ENCODE measurements around the gene TCIRG1. TPM values are rescaled to one million over a fixed set of nuclear protein-coding genes. Genes with fewer than 3 reads are reported as not detected.

TCIRG1 gene
- total RNA-seq, 4 donors from 2014 or later = 260 to 697 (median 380) TPM

DNA sequence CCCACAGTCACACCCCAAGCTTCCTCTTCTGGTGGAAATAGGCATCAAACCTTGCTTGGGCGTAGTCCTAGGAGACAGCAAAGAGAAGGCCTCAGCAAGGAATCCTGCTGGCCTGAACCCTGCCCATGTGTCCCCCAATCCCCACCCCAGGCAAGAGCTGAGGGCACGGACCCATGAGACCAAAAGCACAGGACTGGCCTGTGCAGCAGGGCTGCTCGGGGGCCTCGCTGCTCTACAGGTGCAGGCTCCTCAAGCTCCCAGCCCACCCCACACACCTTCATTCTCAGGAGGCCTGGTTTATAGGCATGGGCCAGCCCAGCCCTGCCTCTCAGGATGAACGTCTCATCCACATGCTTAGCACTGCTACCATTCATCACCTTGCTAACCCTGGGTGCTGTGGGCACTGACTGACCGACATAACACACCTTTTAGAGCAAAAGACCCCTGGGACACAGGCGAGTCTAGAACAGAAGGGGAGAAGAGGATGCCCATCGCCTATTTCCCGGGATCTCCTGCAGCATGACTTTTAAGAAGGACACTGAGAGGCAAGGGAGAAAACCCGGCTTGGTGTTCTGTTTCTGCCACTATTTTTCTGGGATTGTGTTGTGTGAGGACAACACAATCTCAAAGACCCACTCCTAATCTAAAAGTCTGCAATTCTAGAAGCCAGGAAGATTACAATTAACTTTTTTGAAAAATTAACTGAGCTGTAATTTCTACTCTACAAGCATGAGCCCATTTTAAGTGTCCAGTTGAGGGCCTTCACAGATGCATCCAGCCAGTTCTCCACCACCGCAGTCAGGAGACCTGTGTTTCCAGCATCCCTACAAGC is 15.4 kb downstream of the TCIRG1 start:
- H3K27me3 ChIP-seq = no peaks in the 10 kb centered on the region
- H3K36me3 ChIP-seq = peaks cover 0 to 14% (median 7%) of the 10 kb centered on the region in 4 donors
- WGBS, 2 donors (ENCODE audit: low coverage in 1 of 2) = 86 to 92% methylated on average over 5 to 11 of the region's 11 CpGs
- TF ChIP-seq EP300 (IDR thresholded peaks at IDR 0.05; ENCODE audit: low read depth) = no peak
- TF ChIP-seq, protein P1, sequence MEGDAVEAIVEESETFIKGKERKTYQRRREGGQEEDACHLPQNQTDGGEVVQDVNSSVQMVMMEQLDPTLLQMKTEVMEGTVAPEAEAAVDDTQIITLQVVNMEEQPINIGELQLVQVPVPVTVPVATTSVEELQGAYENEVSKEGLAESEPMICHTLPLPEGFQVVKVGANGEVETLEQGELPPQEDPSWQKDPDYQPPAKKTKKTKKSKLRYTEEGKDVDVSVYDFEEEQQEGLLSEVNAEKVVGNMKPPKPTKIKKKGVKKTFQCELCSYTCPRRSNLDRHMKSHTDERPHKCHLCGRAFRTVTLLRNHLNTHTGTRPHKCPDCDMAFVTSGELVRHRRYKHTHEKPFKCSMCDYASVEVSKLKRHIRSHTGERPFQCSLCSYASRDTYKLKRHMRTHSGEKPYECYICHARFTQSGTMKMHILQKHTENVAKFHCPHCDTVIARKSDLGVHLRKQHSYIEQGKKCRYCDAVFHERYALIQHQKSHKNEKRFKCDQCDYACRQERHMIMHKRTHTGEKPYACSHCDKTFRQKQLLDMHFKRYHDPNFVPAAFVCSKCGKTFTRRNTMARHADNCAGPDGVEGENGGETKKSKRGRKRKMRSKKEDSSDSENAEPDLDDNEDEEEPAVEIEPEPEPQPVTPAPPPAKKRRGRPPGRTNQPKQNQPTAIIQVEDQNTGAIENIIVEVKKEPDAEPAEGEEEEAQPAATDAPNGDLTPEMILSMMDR (IDR thresholded peaks at IDR 0.05) = no peak
- intact Hi-C loops (cut with DNase I; ENCODE audit: low total_unique reads) (no loop called here), in situ Hi-C loops (cut with MboI; ENCODE audit: low pct_ligation_motif_present in 1 of 4, low pct_unique_long_range_greater_than_20kb in 1 of 4, low sequenced_read_pairs in 3 of 4) (no loop called here)
- H3K27ac ChIP-seq = no peak overlapping the region
- no peak overlapping the region for H3K4me3 ChIP-seq
- H3K9me3 ChIP-seq = no peaks in the 10 kb centered on the region
- H3K4me1 ChIP-seq = no peaks in the 10 kb centered on the region
- no peak for DNase-seq

DNA sequence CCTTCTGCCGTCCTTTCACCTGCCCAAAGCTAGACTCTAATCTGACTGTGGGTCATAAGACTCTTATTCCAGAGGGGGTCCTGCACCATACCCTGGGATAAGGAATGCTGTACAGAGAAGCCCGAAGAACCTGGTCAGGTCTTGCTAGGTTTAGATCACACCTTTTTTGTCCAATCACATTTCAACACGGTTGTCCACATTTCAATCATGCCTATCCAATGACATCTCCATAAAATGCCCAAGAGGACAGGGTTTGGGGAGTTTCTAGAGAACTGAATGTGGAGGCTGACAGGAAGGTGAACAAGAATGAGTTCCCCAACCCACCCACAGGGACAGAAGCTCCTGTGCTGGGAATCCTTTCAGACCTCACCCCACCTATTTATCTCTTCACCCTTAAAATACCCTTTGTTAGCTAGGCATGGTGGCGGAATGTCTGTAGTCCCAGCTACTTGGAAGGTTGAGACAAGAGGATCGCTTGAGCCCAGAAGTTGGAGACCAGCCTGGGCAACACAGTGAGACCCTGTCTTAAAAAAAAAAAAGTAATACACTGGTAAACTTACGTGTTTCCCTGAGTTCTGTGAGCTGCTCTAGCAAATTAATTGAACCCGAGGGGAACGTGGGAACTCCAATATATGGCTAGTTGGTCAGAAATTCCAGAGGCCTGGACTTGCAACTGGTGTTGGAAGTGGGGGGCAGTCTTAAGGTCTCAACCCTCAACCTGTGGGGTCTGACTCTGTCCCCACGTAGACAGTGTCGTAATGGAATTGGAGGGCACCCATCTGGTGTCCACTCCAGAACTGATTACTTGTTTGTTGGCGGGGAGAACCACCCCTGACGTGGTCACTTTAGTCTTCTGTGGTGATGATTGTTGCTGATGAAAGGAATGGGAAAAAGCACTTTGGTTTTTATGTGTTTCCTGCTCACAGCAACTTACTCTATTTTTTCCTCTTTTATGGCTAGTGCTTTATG is 17.8 kb downstream of the TCIRG1 start:
- Histone ChIP-seq H3K27ac (no peak overlapping the region), H3K4me1 (no peaks in the 10 kb centered on the region), H3K27me3 (no peaks in the 10 kb centered on the region), H3K4me3 (no peak overlapping the region), H3K36me3 (peaks cover 0 to 25% (median 8%) of the 10 kb centered on the region in 4 donors), H3K9me3 (no peaks in the 10 kb centered on the region)
- intact Hi-C loops (cut with DNase I; ENCODE audit: low total_unique reads) = no loop called here
- no peak for DNase-seq
- TF ChIP-seq, protein P1 (IDR thresholded peaks at IDR 0.05) = no peak
- TF ChIP-seq POLR2AphosphoS5 (IDR thresholded peaks at IDR 0.05) (no peak), EP300 (IDR thresholded peaks at IDR 0.05; ENCODE audit: low read depth) (no peak), POLR2A (IDR thresholded peaks at IDR 0.05) (no peak)
- WGBS, 2 donors (ENCODE audit: low coverage in 1 of 2) = 96% methylated on average over 5 to 12 of the region's 12 CpGs
- in situ Hi-C loops (cut with MboI; ENCODE audit: low pct_ligation_motif_present in 1 of 4, low pct_unique_long_range_greater_than_20kb in 1 of 4, low sequenced_read_pairs in 3 of 4) = no loop called here

DNA sequence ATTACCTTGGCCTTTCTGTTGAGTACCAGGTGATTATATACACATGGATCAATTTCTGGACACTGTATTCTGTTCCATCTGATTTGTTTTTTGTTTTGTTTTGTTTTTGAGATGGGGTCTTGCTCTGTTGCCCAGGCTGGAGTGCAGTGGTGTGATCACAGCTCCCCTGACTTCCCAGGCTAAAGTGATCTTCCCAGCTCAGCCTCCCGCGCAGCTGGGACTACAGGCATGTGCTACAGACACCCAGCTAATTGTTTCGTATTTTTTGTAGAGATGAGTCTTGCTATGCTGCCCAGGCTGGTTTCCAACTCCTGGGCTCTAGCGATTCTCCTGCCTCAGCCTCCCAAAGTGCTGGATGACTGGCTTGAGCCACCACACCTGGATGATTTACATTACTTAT is 19.0 kb downstream of the TCIRG1 start:
- Histone ChIP-seq H3K27ac (no peak overlapping the region), H3K4me1 (no peaks in the 10 kb centered on the region), H3K4me3 (no peak overlapping the region), H3K36me3 (peaks cover 0 to 34% (median 6%) of the 10 kb centered on the region in 4 donors), H3K27me3 (no peaks in the 10 kb centered on the region), H3K9me3 (no peaks in the 10 kb centered on the region)
- TF ChIP-seq POLR2A (IDR thresholded peaks at IDR 0.05) (no peak), POLR2AphosphoS5 (IDR thresholded peaks at IDR 0.05) (no peak), EP300 (IDR thresholded peaks at IDR 0.05; ENCODE audit: low read depth) (no peak)
- TF ChIP-seq, protein P1 (IDR thresholded peaks at IDR 0.05) = no peak
- in situ Hi-C loops (cut with MboI; ENCODE audit: low pct_ligation_motif_present in 1 of 4, low pct_unique_long_range_greater_than_20kb in 1 of 4, low sequenced_read_pairs in 3 of 4) (no loop called here), intact Hi-C loops (cut with DNase I; ENCODE audit: low total_unique reads) (no loop called here)
- WGBS, 2 donors (ENCODE audit: low coverage in 1 of 2) = 96% methylated on average over 4 of the region's 4 CpGs; no CpG with 5 or more reads in 1 of the 2 donors
- DNase-seq = no peak

DNA sequence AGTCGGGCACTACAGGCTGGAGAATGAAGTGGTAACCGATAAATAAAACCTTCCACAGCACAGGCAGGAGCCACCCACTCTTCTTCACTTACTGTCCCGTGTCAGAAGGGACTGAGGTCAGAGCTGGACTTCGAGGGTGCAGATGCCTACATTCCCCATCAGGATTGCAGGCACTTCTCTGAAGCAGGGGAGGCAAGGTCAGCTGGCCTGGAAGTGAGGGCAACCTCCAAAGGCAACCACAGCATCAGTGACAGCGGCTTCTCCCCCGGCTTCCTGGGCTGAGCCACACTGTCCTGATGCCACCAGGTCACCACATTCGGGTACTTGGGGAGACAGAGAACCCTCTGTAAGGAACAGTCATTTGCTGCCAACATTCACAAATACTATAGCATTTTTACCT is 22.7 kb downstream of the TCIRG1 start:
- intact Hi-C loops (cut with DNase I; ENCODE audit: low total_unique reads) = no loop called here
- Histone ChIP-seq H3K27ac (no peak overlapping the region), H3K4me3 (no peak overlapping the region), H3K4me1 (no peaks in the 10 kb centered on the region), H3K36me3 (peaks cover 0 to 69% (median 17%) of the 10 kb centered on the region in 4 donors), H3K27me3 (no peaks in the 10 kb centered on the region), H3K9me3 (no peaks in the 10 kb centered on the region)
- TF ChIP-seq, protein P1 (IDR thresholded peaks at IDR 0.05) = no peak
- no peak for TF ChIP-seq POLR2A (IDR thresholded peaks at IDR 0.05)
- in situ Hi-C loops (cut with MboI; ENCODE audit: low pct_ligation_motif_present in 1 of 4, low pct_unique_long_range_greater_than_20kb in 1 of 4, low sequenced_read_pairs in 3 of 4) = no loop called here
- DNase-seq = no peak
- 89% methylated on average over 5 of the region's 7 CpGs; no CpG with 5 or more reads in 1 of the 2 donors for WGBS, 2 donors (ENCODE audit: low coverage in 1 of 2)
